GM18907 (cell line): Measurements from ENCODE around the gene CDH23.

ENCODE experiments used
- ATAC-seq: cut with Tn5 transposase; IDR thresholded peaks from one replicate; pipeline ENCODE4 v1.9.1; 2021; ENCODE audit warnings: mild to moderate bottlenecking, moderate library complexity; ENCODE audit not compliant: unreplicated experiment

Gene CDH23

DNA sequence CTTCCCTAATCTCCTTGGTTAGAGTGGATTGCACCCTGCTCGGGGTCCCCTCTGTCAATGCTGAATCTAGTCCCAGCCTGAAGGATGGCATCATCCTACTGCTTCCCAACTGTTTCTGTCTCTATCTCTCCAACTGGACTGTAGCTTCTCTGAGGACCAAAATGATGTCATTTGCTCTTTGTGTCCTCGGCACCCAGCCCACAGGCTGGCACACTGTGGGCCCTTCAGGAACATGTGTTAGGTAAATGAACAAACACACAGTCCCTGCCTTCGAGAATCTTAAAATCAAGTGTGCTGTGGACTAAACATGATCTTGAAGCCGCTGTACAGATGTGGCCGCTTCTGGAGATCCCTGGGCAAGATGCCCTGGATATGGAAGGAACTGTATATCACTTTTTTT is 5.0 kb upstream of the CDH23 start:
- ATAC-seq: no peak

DNA sequence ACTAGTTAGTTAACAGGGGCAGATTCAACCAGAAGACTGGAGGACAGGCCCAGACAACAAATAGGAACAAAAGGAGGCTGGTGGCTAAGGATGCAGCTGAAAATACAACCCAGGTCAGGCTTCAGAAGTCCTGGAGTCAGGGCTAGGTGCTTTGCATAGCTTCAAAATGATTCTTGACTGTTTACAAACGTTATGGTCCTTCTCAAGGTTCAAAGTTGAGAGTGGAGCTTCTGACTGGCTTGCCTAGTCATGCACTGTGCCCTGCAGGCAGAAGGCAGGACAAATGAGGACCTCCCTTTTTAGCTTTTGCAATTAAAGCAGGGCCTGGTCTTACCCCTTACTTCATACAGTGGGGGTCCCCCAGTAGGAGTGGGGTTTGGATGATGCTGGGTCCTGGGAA is 4.4 kb upstream of the CDH23 start:
- ATAC-seq: no peak

DNA sequence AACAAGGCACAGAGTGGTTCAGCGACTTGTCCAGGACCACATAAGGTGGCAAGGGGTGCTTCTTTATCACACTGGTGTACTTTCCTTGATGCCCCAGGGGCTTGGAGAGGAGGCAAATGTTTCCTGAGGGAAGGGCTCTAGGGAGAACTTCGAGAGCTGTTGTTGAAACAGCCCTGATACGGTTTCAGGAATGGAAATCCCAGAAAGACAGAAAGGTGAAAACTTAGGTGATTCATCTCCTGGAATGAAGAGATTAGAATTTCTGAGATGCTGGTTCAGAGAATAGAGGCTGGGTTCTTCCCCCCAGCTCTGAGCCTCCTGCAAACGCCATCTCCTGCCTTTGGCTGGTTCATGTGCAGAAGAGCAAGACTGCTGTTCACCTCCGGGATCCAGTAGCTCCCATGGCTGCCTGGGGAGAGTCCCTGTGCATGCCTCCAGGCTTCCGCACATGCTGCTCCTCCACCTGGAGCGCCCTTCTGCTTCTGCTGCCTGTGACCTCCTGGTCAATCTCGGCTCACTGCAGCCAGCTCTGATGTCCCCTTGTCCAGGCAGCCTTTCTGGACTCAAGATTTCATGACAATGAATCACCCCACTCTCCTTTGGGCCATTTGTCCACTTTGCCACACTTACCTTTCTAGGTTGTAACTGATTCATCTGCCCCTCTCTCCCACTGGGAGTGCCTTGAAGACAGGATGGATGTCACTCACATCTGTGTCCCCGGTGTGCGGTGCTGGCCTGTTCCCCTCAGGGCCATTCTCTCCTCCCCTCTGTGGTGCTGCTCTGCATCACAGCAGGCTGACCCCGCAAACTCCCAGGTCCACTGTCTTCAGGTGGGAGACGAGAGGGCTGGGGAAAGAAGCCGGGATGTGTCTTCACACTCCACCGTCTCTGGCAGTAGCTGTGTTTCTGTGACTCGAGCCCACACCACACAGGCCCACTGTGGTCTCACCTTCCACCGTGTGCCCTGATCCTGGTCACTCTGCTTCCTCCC is 3.6 kb upstream of the CDH23 start:
- no peak for ATAC-seq

DNA sequence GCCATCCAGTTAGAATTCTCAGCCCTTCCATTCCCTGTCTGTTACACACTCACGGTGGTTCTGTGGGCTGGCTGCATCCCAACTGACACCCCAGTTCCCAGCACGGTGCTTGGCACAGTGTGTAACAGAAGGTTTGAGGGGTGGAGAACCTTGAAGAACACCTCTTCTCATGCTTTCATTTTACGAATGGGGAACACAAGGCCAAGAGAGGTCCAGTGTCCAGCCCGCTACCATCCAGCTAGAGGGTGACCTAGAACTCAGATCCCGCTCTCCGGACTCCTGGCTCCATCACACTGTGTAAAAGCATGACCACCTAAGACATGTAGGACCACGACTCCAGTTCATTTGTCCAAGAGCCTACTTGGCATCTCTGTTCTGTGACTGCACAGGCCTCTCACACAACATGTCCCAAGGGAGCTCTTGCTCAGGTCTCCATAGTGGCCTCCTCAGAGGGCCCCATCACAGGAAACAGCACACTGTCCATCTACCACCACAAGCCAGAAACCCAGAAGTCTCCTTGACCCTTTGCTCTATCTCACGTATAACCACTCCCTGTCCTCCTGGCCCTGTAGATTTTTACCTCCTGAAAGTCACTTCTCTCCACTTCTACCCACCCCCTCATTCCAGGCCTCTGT is 2.8 kb upstream of the CDH23 start:
- ATAC-seq: no peak

DNA sequence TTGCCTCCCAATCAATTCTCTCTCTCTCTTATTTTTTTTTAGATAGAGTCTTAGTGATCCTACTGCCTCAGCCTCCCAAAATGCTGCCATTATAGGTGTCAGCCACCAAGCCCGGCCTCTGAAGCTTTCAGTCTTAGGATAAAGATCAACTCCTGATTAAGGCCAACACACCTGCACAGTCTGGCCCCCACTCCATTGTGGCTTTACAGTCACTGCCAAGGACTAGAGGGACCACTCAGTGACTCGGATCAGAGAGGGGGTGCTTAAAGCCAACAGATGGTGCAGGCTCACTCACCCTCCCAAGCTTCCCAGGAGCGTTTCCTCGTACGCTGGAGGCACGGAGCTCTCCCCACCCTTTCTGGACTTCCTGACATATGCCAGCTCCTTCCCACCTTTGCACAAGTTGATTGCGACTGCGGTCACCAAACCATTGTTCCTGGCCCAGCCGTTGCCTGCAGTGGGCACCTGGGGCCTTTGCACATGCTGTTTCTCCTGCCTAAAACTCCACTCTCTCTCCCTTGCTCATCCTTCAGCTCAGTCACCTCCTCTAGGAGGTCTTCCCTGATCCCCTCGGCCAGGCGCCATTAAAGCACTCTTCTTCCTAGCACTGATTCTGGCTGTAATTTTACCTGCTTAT is 1.7 kb upstream of the CDH23 start:
- ATAC-seq: no peak

DNA sequence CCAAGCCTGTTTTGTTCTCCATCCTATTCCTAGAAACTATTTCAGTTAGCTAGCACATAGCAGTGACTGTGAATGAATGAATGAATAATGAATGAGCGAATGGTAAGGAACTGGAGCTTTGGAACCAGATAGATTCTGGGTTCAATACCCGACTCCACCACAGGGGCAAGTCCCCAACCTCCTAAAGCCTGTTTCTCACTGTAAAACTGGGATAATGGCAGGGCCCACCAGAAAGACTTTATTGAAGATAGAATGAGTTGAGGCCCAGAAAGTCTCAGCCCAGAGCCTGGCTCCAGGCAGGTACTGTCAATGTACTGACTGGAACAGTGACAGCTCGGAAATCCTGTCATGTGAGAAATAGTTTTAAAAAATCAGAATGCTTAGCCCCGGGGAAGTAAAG is 1.1 kb upstream of the CDH23 start:
- no peak for ATAC-seq

DNA sequence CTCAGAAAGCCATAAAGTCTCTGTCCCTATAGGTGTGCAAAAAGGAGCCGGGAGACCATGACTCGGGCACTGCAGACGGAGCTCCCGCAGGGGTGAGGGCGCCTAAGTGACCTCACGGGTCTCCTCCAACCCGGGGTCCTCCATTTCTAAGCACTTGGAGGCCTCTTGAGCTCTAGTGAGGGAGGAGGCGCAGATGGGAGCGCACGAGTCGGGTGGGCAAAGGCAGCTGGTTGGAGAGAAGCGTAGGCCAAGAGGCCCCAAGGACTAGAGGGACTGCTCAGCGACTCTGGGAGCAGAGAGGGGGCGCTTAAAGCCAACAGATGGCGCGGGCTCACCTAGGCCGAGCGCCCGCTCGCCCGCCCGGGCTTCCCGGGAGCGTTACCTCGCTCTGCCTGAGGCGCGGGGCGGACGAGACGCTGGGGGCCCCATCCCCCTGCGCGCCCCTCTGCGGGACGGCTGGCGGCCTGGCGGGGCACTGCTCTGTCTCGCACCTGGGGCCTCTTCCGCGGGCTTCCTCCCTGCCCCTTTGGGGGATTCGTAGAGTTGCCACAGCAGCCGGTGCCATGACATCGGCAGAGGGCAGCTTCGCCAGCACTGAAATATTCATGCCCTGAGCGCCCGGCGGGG is 523 bp upstream of the CDH23 start:
- no peak for ATAC-seq

DNA sequence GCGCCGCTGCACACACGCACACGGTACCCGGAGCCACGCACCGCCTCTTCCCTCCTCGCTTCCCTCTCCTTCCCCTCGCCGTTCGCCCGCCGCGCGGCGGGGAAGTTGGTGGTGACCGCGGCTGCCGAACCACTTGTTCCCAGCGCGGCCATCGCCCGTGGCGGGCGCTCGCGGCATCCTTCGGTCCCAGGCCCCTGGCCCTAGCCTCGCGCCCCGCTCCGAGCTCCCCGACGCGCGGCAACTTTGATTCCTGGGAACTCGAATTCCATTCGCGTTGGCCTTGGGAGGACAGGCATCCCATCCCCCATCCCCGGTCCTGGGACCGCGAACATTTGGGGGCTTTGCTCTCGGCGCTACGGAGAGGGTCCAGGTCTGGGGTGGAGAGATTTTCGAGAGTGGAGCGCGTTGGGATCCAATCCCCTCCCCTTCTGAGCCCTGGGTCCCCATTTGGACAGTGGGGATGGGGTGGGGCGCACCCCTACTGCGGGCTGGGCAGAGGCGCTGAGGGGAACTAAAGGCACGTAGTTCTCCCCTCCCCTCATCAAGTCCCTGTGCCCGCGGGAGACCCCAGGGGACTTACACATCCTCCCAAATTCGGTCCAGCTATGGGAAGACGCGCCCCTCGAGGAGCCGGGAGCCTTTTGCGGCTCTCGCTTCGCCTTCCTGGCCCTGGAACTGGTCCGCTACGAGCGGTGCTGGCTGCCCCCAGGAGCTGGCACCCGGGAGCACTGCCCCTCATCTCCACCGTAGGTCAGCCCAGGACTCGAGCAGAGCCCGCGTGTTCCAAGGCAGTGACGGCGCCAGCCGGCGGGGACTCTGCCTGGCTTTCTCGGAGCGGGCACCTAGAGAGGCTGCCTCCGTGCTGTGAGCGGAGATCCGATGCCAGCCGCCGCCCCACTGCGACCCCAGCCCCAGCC is 834 bp downstream of the CDH23 start:
- ATAC-seq: no peak

DNA sequence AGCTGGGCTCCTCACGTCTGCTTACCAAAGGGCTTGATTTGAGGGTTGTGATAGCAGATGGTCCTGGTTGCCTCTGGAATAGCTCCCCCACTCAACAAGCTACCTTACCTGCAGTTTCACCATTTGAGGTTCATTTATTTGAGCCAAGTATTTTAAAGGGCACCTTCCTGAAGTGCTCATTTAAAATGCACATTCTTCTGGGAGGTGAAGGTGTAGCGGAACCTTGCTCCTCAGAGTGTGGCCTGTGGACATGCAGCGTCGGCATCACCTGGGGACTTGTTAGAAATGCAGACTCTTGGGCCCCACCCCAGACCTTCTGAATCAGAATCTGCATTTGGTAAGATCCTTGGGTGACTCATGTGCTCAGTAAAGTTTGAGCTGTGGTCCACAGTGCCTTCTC is 2.3 kb downstream of the CDH23 start:
- no peak for ATAC-seq

DNA sequence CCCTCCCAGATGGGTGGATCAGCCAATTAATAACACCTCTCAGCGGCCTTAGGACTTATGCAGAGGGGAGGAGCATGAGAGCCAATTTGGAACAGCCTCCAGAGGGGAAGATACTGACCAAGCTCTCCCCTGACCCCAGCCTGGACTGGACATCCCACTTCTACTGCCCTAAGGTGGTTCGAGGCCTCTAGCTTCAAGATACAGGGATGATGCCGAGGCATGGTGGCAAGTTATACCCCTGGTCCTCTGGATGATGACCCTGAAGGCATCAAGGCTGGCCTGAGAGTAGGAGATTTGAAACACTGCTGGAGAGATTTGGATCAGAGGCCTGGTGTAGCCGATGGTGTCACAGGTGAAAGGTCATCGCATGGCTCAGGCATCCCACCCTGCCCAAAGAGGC is 3.2 kb downstream of the CDH23 start:
- ATAC-seq: no peak

DNA sequence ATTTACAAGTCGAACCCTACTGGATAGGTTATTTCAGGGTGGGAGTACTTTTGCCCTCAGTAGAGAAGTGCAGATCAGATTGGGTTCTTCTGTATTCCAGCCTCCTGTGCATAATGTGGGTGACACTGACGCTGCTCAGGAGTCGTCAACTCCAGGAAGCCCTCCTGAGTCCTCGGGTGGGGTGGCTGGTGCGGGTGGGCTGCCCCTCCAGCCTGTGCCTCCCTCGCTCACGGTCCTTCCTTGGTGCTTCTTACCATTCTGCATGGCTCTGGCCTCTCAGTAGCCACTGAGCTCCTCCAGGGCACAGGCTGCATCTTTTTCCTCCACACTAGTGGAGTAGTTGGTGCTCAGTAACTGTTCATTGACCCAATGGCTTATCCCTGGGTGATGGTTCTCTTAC is 4.3 kb downstream of the CDH23 start:
- no peak for ATAC-seq

DNA sequence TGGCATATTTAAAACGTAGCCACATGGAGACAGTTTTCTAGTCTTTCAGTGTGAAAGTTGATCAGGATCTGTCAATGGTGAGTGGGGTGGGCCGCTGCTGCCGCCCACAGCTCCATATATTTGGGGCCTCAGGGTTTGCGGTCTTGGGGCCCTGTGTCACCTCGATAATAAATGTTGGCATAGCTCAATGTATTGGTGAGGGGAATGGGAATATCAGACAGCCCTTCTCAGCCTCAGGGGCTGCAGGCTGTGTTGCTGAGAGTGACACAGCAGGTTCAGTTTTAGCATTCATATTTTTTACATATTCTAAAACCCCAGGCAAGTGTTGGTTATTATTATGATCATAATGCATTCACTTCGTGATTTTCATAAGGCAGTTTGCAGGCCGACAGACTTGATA is 5.3 kb downstream of the CDH23 start:
- no peak for ATAC-seq

DNA sequence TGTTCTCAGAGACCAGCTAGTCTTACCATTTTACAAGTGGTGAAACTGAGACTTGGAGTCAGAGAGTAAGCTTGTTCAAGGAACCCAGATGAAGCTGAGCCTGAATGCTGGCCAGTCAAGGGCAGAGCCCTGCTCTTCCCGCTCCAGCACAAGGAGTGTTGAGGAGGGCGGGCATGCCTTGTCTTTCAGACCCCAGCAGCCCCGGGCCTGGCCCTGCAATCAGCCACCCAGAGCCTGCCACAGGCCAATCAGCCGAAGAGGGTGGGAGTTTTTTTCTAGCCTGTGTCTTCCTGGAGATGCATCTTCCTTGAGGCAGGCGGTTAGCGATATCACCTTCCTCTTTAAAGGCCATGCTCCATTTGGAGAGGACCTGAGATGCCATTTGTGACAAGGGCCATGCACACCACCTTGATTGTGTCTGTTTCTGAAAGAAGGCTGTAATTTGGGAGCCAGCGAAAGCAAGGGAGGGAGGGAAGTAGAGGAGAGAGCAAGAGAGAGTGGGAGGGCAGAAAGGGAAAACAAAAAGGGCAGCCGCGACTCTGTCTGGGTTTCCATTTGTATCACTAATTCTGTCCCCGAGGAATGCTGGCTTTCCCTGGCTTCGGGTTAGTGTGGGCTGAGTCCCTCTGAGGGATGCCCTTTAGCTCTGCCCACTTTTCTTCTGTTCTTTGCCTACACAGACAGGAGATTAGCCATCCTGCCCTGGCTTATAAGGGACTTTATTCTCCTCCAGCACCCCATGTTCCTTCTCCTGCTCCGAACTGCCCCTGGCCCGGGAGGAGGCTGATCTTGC is 8.0 kb downstream of the CDH23 start:
- no peak for ATAC-seq

DNA sequence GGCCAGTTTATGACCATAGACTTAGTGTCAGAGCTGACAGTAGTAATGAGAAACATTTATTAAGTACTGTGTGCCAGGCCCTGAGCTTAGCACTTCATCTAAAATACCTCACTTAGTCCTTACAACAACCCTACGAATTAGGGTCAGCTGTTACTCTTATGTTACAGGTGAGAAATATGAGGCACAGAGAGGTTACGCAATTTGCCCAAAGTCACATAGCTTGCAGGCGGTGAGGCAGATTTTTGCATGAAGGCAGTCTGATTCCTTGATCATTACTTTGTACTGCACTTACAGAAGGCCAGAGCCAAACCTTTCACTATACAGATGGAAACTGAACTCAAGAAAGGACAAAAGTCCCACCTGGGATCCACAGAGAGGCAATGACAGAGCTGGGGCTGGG is 10.2 kb downstream of the CDH23 start:
- ATAC-seq: no peak

DNA sequence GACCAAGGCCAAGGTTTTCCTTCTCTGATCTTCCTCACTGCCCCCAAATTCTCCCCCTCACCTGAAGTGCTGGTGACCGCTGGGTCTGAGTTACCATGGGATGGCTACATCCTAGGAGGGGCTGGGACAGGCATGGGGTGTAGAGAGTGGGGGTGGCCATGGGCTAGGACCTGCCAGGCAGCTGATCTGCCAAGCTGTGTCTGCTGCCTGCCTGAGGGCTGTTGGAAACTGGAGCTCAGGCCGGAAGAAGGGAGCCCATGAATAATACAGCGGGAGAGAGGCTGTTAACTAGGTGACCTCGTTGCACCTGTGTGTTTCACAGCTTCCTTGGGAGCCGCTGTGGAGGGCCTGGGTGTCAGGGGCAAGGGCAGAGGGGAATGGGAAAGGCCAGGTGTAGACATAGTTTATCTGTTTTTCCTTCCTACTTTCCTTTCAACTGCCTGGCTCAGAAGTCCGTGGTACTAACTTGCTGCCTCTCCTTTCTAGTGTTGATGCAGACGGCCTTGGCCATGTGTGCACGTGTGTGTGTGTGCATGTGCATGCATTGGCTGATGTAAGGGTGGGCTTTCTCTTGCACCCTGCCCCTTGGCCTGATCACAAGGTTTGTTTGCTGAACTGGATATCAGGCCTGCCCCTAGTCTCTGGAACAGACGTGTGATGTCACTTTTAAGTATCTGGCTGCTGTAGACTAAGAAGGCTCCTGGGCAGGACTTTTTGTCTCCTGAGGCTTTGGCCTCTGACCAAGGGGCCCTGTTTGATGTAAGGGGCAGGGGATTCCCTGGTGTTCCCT is 11.9 kb downstream of the CDH23 start:
- ATAC-seq: no peak

DNA sequence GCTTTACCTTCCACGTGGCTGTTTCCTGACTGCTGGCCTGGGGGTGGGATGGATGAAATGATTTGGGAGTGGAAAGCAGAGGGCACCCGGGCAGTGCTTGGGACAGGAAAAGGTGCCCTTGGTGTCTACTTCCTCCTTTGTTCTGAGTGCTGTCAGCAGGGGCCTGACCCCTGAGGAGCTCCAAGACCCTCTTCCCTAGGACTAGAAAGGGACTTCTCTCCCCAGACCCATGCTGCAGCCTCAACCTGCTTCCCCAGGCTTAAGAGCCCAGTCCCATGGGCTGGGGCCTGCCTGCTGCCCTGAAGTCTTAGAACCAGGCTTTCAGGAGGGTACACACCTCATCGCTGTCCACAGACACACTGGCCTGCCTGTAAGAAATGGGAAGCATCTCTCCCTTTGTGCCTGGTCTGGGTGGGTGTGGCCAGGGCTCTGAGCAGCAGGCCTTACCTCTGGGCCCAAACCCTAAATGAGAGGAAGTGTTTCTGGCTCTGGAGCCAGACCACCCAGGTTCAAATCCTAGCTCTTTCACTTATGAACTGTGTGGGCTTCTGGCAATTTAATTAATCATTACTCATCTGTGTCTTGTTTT is 12.9 kb downstream of the CDH23 start:
- no peak for ATAC-seq

DNA sequence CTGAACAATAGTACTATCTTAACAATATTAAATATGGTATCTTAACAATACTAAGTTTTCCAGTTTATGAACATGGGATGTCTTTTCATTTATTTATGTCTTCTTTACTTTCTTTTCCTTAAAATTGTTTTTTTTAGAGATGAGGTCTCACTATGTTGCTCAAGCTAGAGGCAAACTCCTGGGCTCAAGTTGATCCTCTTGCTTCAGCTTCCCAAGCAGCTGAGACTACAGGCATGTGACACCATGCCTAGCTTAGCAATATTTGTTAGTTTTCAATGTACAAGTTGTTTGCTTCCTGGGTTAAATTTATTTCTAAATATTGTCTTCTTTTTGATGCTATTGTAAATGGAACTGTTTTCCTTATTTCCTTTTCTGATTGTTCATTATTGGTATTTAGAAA is 16.9 kb downstream of the CDH23 start:
- no peak for ATAC-seq

DNA sequence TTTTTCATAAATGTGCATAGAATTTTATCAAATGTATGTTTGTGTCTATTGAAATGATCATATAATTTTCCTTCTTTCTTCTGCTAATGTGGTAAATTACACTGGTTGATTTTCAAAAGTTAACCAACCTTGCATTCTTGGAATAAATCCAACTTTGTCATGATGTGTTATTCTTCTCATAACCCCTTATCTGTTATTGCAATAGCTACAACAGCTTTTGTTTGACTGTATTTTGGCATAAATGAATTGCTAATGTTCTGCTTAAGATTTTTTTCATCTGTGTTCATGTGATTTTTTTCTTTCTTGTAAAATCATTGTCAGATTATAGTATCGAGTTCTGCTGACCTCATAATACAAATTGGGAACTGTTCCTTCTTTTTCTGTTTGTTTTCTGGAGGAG is 17.6 kb downstream of the CDH23 start:
- no peak for ATAC-seq
